Activated CD8-positive, alpha-beta memory T cell treated with anti-CD3 and anti-CD28 coated beads, Interleukin-2, amount 50 U/mL, for 48 hours (primary cell): ENCODE results near the gene PCSK7.

Experiments used
- DNase-seq: peaks from one replicate; pipeline ENCODE4 v3.0.0-alpha.2; 2020

Gene PCSK7

GRCh38 chr11:117230286-117230961 is 1.4 kb downstream of the PCSK7 start:
- DNase-seq, result peak; percentile 72

- DNase-seq, result peak; percentile 63
Observed at GRCh38 chr11:117229931-117230285, 2.0 kb downstream of the PCSK7 start.

GRCh38 chr11:117229411-117229810 is 2.5 kb downstream of the PCSK7 start:
- DNase-seq, result peak; percentile 54

- DNase-seq, result peak; percentile 47
Observed at GRCh38 chr11:117228091-117228490, 3.8 kb downstream of the PCSK7 start.

GRCh38 chr11:117226388-117227385 is 5.2 kb downstream of the PCSK7 start:
- DNase-seq, result peak; percentile 59

- DNase-seq, result peak; percentile 44
Observed at GRCh38 chr11:117225553-117226170, 6.2 kb downstream of the PCSK7 start.

GRCh38 chr11:117223741-117224689 is 7.9 kb downstream of the PCSK7 start:
- DNase-seq, result peak; percentile 39

GRCh38 chr11:117222991-117223740 is 8.7 kb downstream of the PCSK7 start:
- peak; percentile 40 for DNase-seq

- no peak for DNase-seq
Observed at GRCh38 chr11:117221775-117222517, 9.9 kb downstream of the PCSK7 start.

- DNase-seq, result no peak
Observed at GRCh38 chr11:117220999-117221774, 10.7 kb downstream of the PCSK7 start.

- DNase-seq, result no peak
Observed at GRCh38 chr11:117220568-117220967, 11.3 kb downstream of the PCSK7 start.

- no peak for DNase-seq
Observed at GRCh38 chr11:117219995-117220394, 11.9 kb downstream of the PCSK7 start.

- DNase-seq, result no peak
Observed at GRCh38 chr11:117219455-117219854, 12.4 kb downstream of the PCSK7 start.

- no peak for DNase-seq
Observed at GRCh38 chr11:117219001-117219400, 12.9 kb downstream of the PCSK7 start.

GRCh38 chr11:117218133-117218915 is 13.5 kb downstream of the PCSK7 start:
- DNase-seq, result no peak

GRCh38 chr11:117217141-117218084 is 14.5 kb downstream of the PCSK7 start:
- DNase-seq, result no peak

- no peak for DNase-seq
Observed at GRCh38 chr11:117214404-117215110, 17.3 kb downstream of the PCSK7 start.
